ENCODE results near the gene USP6NL. TPM values are rescaled to one million over a fixed set of nuclear protein-coding genes. Genes with fewer than 3 reads are reported as not detected.

The USP6NL gene
- total and polyA plus RNA-seq, 10 of the 15 experiments (the other 5 are each of a cell fraction or from before 2014, with no cell fraction given) = 4.0 to 27.7 (median 18.2) TPM

GRCh38 chr10:11479300-11479699 lies 132.2 kb downstream of the USP6NL start:
- H2AFZ ChIP-seq (ENCODE audit: control insufficient read depth, low read depth, low read length) = no peak overlapping the region
- no peak overlapping the region for H3K4me3 ChIP-seq
- CTCF ChIA-PET = interaction anchor here (1.2 kb wide), 1 partner anchor 55 kb away, joined by 5 read pairs; no protein-coding TSS in a partner anchor
- H3K27ac ChIP-seq (ENCODE audit: control insufficient read depth, insufficient read depth) = no peak overlapping the region
- SMC1A ChIA-PET (ENCODE audit: uncharacterized antibody, unreplicated experiment) = interaction anchor here (1.1 kb wide), 1 partner anchor 10 kb away, joined by 3 read pairs; no protein-coding TSS in a partner anchor
- POLR2A ChIA-PET = no interaction called here
- 97% methylated on average over 7 of the region's 7 CpGs for WGBS (ENCODE audit: insufficient coverage, insufficient replicate concordance, low lambda C conversion rate, missing lambda C conversion rate)
- TF ChIP-seq NR2C2 (IDR thresholded peaks at IDR 0.05; ENCODE audit: borderline replicate concordance, control insufficient read depth, insufficient read length, low read depth) = no peak
- TF ChIP-seq CREB1 (IDR thresholded peaks at IDR 0.05; ENCODE audit: low read depth) = no peak
- no peak for TF ChIP-seq ZNF207 (IDR thresholded peaks at IDR 0.05; ENCODE audit: borderline replicate concordance)
- no peak for TF ChIP-seq IKZF1 (conservative IDR thresholded peaks at IDR 0.05)
- no peak for TF ChIP-seq ATF3 (IDR thresholded peaks at IDR 0.05; ENCODE audit: borderline replicate concordance, extremely low read depth, low read depth, low read length)
- TF ChIP-seq POLR2AphosphoS5 (IDR thresholded peaks at IDR 0.05; ENCODE audit: low read length) = no peak
- TF ChIP-seq TCF3 (IDR thresholded peaks at IDR 0.05; ENCODE audit: borderline replicate concordance, insufficient read depth, low read depth, low read length) = no peak
- TF ChIP-seq RB1 (IDR thresholded peaks at IDR 0.05; ENCODE audit: borderline replicate concordance) = no peak
- no peak for TF ChIP-seq ELK1 (IDR thresholded peaks at IDR 0.05; ENCODE audit: low read depth, low read length)
- TF ChIP-seq ZNF217 (IDR thresholded peaks at IDR 0.05) = no peak
- no peak for TF ChIP-seq ZNF384 (IDR thresholded peaks at IDR 0.05; ENCODE audit: borderline replicate concordance, low read depth, low read length)
- in situ Hi-C loops (cut with MboI) (no loop called here), intact Hi-C loops (cut with micrococcal nuclease; ENCODE audit: unreplicated experiment) (loop anchor here (10.0 kb wide), 1 partner anchor 144 kb away; no protein-coding TSS in a partner anchor)
- peaks cover 3% of the 10 kb centered on the region; the same call in 1 of the 2 replicates for H3K4me1 ChIP-seq (ENCODE audit: control insufficient read depth, insufficient read depth, low read length)
- no peaks in the 10 kb centered on the region for H3K79me2 ChIP-seq (ENCODE audit: control insufficient read depth, insufficient read depth, low read length)
- no TSS peak for BruUV-seq (replicated peaks)
- no peak for DNase-seq (ENCODE audit: low read depth, low spot score)
- FAIRE-seq = no peak
- no peak overlapping the region for H3K9ac ChIP-seq (ENCODE audit: control insufficient read depth, insufficient read depth, low read length)
- no peak for ATAC-seq
- H3K9me3 ChIP-seq (replicated peaks; ENCODE audit: control insufficient read depth, insufficient read depth, low read length) = no peaks in the 10 kb centered on the region
- no peak overlapping the region for H3K4me2 ChIP-seq (ENCODE audit: control insufficient read depth, insufficient read depth)
- H3K27me3 ChIP-seq (replicated peaks in 1 of 2; ENCODE audit: control insufficient read depth in 2 of 2, insufficient read depth in 2 of 2, low read length in 1 of 2) = no peaks in the 10 kb centered on the region
- RAD21 ChIA-PET (ENCODE audit: unreplicated experiment) = interaction anchor here (1.2 kb wide), 1 partner anchor 55 kb away, joined by 3 read pairs; no protein-coding TSS in a partner anchor
- H3K36me3 ChIP-seq (ENCODE audit: control insufficient read depth in 2 of 2, insufficient read depth in 2 of 2, low read length in 1 of 2) = peaks cover 5 to 28% of the 10 kb centered on the region in 2 experiments; a peak in 3 of 4 replicates
- no peaks in the 10 kb centered on the region for H4K20me1 ChIP-seq (ENCODE audit: control insufficient read depth, insufficient read depth)

All from GM12878 (cell line).